ENCODE results near the gene IL1F10. TPM values are rescaled to one million over a fixed set of nuclear protein-coding genes. Genes with fewer than 3 reads are reported as not detected.

Gene IL1F10, protein sequence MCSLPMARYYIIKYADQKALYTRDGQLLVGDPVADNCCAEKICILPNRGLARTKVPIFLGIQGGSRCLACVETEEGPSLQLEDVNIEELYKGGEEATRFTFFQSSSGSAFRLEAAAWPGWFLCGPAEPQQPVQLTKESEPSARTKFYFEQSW
- total RNA-seq: not detected
- 1.1 TPM for polyA plus RNA-seq
- long read RNA-seq, donor 1: 0 reads
- long read RNA-seq, donor 2: 0 reads
- long read RNA-seq, donor 3: 0 reads
- long read RNA-seq, donor 4: 0 reads
- long read RNA-seq, donor 5: 0 reads
- long read RNA-seq, donor 6: 0 reads
- long read RNA-seq, donor 7: 0 reads
- long read RNA-seq, donor 8: 0 reads
- long read RNA-seq, donor 9: 0 reads
- long read RNA-seq, donor 10: 0 reads

DNA sequence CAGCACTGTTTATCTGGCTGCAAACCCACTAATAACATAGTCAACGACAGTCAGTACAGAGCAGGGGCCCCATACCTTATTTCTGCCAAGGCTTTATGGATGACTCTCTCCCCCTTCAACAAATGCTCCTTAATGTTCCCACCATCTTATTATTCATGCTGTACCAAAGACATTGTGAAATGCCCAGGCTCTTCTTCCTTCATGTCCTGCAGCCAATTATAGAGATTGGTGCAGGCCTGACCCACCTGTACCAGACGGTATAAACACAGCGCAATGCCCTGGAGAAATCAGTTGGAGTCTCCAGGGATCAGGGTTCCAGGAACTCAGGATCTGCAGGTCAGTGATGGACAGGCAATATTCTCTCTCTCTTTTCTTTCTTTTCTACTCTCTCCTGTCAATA, at the start of gene IL1F10:
TSS of gene IL1F10 (plus strand) at position 290 of the 400 bp plus-strand sequence. CDS start 4,769 bp downstream, outside the sequence.
- Histone ChIP-seq H3K4me1 (ENCODE audit: control insufficient read depth in 2 of 2, insufficient read depth in 2 of 2, low read length in 2 of 2) (no peaks in the 10 kb centered on the region), H3K36me3 (ENCODE audit: control insufficient read depth in 2 of 2, insufficient read depth in 2 of 2, low read length in 1 of 2) (no peaks in the 10 kb centered on the region), H3K9me3 (ENCODE audit: control insufficient read depth in 2 of 2, insufficient read depth in 1 of 2, low read length in 1 of 2) (peaks cover 0 to 3% of the 10 kb centered on the region in 2 donors), H3K27ac (ENCODE audit: low read depth in 1 of 2, low read length in 1 of 2) (no peak within 1 kb of the TSS), H3K27me3 (ENCODE audit: control insufficient read depth in 2 of 2, insufficient read depth in 1 of 2, low read length in 1 of 2) (no peaks in the 10 kb centered on the region), H3K4me3 (ENCODE audit: low read length in 2 of 2) (no peak within 1 kb of the TSS)
- no peak for DNase-seq (ENCODE audit: low read depth in 6 of 9, low spot score in 9 of 9)
- 97% methylated on average over 3 of the region's 3 CpGs for WGBS

GRCh38 chr2:113018509-113018908, 49.3 kb upstream of the IL1F10 start:
- Histone ChIP-seq H3K27ac (ENCODE audit: low read depth in 1 of 2, low read length in 1 of 2) (no peak overlapping the region), H3K4me1 (ENCODE audit: control insufficient read depth in 2 of 2, insufficient read depth in 2 of 2, low read length in 2 of 2) (peaks cover 0 to 4% of the 10 kb centered on the region in 2 donors), H3K27me3 (ENCODE audit: control insufficient read depth in 2 of 2, insufficient read depth in 1 of 2, low read length in 1 of 2) (no peaks in the 10 kb centered on the region), H3K36me3 (ENCODE audit: control insufficient read depth in 2 of 2, insufficient read depth in 2 of 2, low read length in 1 of 2) (no peaks in the 10 kb centered on the region), H3K9me3 (ENCODE audit: control insufficient read depth in 2 of 2, insufficient read depth in 1 of 2, low read length in 1 of 2) (no peaks in the 10 kb centered on the region), H3K4me3 (ENCODE audit: low read length in 2 of 2) (no peak overlapping the region)
- WGBS: 92% methylated on average over 3 of the region's 3 CpGs
- DNase-seq (ENCODE audit: low read depth in 6 of 9, low spot score in 9 of 9): no peak

- no peak overlapping the region for H3K27ac ChIP-seq (ENCODE audit: low read depth in 1 of 2, low read length in 1 of 2)
- no peaks in the 10 kb centered on the region for H3K4me1 ChIP-seq (ENCODE audit: control insufficient read depth in 2 of 2, insufficient read depth in 2 of 2, low read length in 2 of 2)
- no peaks in the 10 kb centered on the region for H3K36me3 ChIP-seq (ENCODE audit: control insufficient read depth in 2 of 2, insufficient read depth in 2 of 2, low read length in 1 of 2)
- 77% methylated on average over 4 of the region's 4 CpGs for WGBS
- no peaks in the 10 kb centered on the region for H3K9me3 ChIP-seq (ENCODE audit: control insufficient read depth in 2 of 2, insufficient read depth in 1 of 2, low read length in 1 of 2)
- no peak for DNase-seq (ENCODE audit: low read depth in 6 of 9, low spot score in 9 of 9)
- no peak overlapping the region for H3K4me3 ChIP-seq (ENCODE audit: low read length in 2 of 2)
- H3K27me3 ChIP-seq (ENCODE audit: control insufficient read depth in 2 of 2, insufficient read depth in 1 of 2, low read length in 1 of 2): no peaks in the 10 kb centered on the region
These were observed 46.5 kb upstream of the IL1F10 start for GRCh38 chr2:113021312-113021711.

GRCh38 chr2:113024764-113025163, 43.0 kb upstream of the IL1F10 start:
- H3K36me3 ChIP-seq (ENCODE audit: control insufficient read depth in 2 of 2, insufficient read depth in 2 of 2, low read length in 1 of 2): no peaks in the 10 kb centered on the region
- H3K4me1 ChIP-seq (ENCODE audit: control insufficient read depth in 2 of 2, insufficient read depth in 2 of 2, low read length in 2 of 2): no peaks in the 10 kb centered on the region
- H3K4me3 ChIP-seq (ENCODE audit: low read length in 2 of 2): no peak overlapping the region
- WGBS: 94% methylated on average over 2 of the region's 2 CpGs
- H3K27me3 ChIP-seq (ENCODE audit: control insufficient read depth in 2 of 2, insufficient read depth in 1 of 2, low read length in 1 of 2): peaks cover 0 to 12% of the 10 kb centered on the region in 2 donors
- no peak for DNase-seq (ENCODE audit: low read depth in 6 of 9, low spot score in 9 of 9)
- no peaks in the 10 kb centered on the region for H3K9me3 ChIP-seq (ENCODE audit: control insufficient read depth in 2 of 2, insufficient read depth in 1 of 2, low read length in 1 of 2)
- H3K27ac ChIP-seq (ENCODE audit: low read depth in 1 of 2, low read length in 1 of 2): no peak overlapping the region

DNA sequence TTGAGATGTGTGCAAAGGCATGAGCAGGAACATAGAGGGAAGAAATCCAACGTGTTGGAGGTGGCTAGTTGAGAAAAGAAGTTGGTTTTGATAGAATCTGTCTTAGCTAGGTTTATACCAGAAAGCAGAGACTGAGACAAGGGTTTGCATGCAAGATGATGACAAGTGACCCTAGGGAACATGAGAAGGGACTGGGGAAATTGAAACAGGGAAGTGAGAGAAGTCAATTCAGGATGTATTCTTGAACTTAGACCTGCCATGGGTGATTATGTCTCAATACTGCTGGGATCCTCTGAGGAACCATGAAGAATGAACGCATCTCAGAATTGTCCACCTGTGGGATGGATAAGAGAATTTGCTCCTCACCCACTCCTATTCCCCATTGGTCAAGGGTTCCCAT, 42.0 kb upstream of the IL1F10 start:
- peaks cover 0 to 13% of the 10 kb centered on the region in 2 donors for H3K27me3 ChIP-seq (ENCODE audit: control insufficient read depth in 2 of 2, insufficient read depth in 1 of 2, low read length in 1 of 2)

DNA sequence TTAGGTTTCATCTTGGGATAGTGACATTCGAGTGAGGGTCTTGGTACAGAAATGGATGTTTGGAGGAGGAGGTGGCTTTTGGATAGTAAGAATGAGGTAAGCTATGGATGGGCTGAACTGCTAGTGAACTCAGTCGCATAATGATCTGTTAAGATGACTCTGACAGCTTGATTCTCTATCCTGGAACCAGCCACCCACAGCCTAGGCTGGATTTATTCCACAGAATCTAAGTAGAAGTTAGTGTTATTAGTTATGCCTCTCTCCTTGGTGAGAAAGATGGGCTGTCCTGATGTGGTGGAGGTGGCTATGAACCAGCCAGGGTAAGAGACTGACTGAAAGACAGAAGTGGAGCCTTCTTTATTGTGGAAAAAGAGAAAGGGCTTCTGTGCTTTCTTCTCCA, 40.1 kb upstream of the IL1F10 start:
- WGBS: 97% methylated on average over 2 of the region's 2 CpGs
- H3K27me3 ChIP-seq (ENCODE audit: control insufficient read depth in 2 of 2, insufficient read depth in 1 of 2, low read length in 1 of 2): peaks cover 0 to 15% of the 10 kb centered on the region in 2 donors

More for the DNA sequence above, 42.0 kb upstream of the IL1F10 start:
- no peak overlapping the region for H3K4me3 ChIP-seq (ENCODE audit: low read length in 2 of 2)
- H3K27ac ChIP-seq (ENCODE audit: low read depth in 1 of 2, low read length in 1 of 2): no peak overlapping the region
- 77% methylated on average over 2 of the region's 2 CpGs for WGBS
- H3K9me3 ChIP-seq (ENCODE audit: control insufficient read depth in 2 of 2, insufficient read depth in 1 of 2, low read length in 1 of 2): no peaks in the 10 kb centered on the region
- no peak for DNase-seq (ENCODE audit: low read depth in 6 of 9, low spot score in 9 of 9)
- H3K4me1 ChIP-seq (ENCODE audit: control insufficient read depth in 2 of 2, insufficient read depth in 2 of 2, low read length in 2 of 2): no peaks in the 10 kb centered on the region
- no peaks in the 10 kb centered on the region for H3K36me3 ChIP-seq (ENCODE audit: control insufficient read depth in 2 of 2, insufficient read depth in 2 of 2, low read length in 1 of 2)

DNA sequence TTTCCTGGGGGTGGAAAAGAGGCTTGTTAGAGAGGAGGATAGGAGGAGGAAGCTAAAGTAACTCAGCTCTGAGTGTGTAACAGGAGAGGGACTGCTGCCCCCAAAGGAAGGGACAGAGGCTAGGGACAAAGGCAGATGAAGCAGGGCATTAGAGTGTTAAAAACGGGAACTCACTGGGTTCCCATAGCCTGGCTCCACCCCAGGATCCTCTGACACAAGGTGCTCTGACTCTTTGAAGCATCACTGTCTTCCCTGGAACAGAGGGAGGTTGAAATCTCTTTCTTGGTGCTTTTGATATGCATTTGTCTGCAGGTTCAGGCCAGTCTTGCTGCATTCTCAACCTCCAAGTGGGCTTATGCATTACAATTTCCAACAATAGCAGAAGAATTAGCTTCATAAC, 39.7 kb upstream of the IL1F10 start:
- H3K4me1 ChIP-seq (ENCODE audit: control insufficient read depth in 2 of 2, insufficient read depth in 2 of 2, low read length in 2 of 2): no peaks in the 10 kb centered on the region
- peaks cover 0 to 15% of the 10 kb centered on the region in 2 donors for H3K27me3 ChIP-seq (ENCODE audit: control insufficient read depth in 2 of 2, insufficient read depth in 1 of 2, low read length in 1 of 2)
- H3K36me3 ChIP-seq (ENCODE audit: control insufficient read depth in 2 of 2, insufficient read depth in 2 of 2, low read length in 1 of 2): no peaks in the 10 kb centered on the region
- H3K27ac ChIP-seq (ENCODE audit: low read depth in 1 of 2, low read length in 1 of 2): no peak overlapping the region
- no peaks in the 10 kb centered on the region for H3K9me3 ChIP-seq (ENCODE audit: control insufficient read depth in 2 of 2, insufficient read depth in 1 of 2, low read length in 1 of 2)
- H3K4me3 ChIP-seq (ENCODE audit: low read length in 2 of 2): no peak overlapping the region
- no peak for DNase-seq (ENCODE audit: low read depth in 6 of 9, low spot score in 9 of 9)
- 10% methylated on average over 1 of the region's 1 CpG for WGBS

More for the DNA sequence above, 40.1 kb upstream of the IL1F10 start:
- Histone ChIP-seq H3K9me3 (ENCODE audit: control insufficient read depth in 2 of 2, insufficient read depth in 1 of 2, low read length in 1 of 2) (no peaks in the 10 kb centered on the region), H3K36me3 (ENCODE audit: control insufficient read depth in 2 of 2, insufficient read depth in 2 of 2, low read length in 1 of 2) (no peaks in the 10 kb centered on the region), H3K4me3 (ENCODE audit: low read length in 2 of 2) (no peak overlapping the region), H3K27ac (ENCODE audit: low read depth in 1 of 2, low read length in 1 of 2) (no peak overlapping the region), H3K4me1 (ENCODE audit: control insufficient read depth in 2 of 2, insufficient read depth in 2 of 2, low read length in 2 of 2) (no peaks in the 10 kb centered on the region)
- DNase-seq (ENCODE audit: low read depth in 6 of 9, low spot score in 9 of 9): no peak

DNA sequence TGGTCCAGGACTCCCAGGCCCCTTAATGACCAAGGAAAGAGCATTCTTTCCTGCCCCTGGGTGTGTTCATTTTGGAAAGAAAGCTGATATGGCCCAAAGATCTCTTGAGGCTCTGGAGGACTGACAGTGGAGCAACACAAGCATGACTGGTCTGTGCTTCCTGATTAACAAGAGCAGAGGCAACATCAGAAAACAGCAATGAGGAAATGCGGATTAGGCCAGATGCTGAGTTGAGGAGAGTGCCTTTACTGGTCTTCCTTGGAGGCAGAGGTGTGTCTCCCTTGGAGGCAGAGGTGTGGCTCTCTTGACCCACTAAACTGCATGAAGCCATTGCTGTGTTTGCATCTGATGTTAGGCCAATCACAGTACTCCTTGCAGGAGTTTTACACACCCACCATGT, 35.0 kb upstream of the IL1F10 start:
- Histone ChIP-seq H3K27ac (ENCODE audit: low read depth in 1 of 2, low read length in 1 of 2) (no peak overlapping the region), H3K4me3 (ENCODE audit: low read length in 2 of 2) (no peak overlapping the region), H3K36me3 (ENCODE audit: control insufficient read depth in 2 of 2, insufficient read depth in 2 of 2, low read length in 1 of 2) (no peaks in the 10 kb centered on the region), H3K27me3 (ENCODE audit: control insufficient read depth in 2 of 2, insufficient read depth in 1 of 2, low read length in 1 of 2) (peaks cover 0 to 18% of the 10 kb centered on the region in 2 donors), H3K9me3 (ENCODE audit: control insufficient read depth in 2 of 2, insufficient read depth in 1 of 2, low read length in 1 of 2) (no peaks in the 10 kb centered on the region), H3K4me1 (ENCODE audit: control insufficient read depth in 2 of 2, insufficient read depth in 2 of 2, low read length in 2 of 2) (no peaks in the 10 kb centered on the region)
- no peak for DNase-seq (ENCODE audit: low read depth in 6 of 9, low spot score in 9 of 9)
- WGBS: 94% methylated on average over 1 of the region's 1 CpG

DNA sequence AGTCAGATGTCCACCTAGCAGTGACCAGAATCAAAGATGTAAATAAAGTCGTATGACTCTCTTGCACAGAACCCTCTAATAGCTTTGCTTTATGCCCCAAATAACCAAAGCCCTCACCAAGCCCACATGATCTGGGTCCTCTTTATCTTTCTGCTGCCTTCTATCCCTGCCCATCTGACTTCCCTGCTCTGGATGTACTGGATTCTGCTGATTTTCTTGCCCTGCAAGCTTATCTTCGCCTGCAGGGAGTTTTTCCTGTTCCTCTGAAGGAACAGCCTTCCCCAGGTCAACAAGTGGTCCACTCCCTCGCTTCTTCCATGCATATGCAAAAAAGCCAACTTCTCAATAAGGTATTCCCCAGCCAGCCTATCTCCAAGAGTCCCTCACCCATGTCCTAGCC, 33.8 kb upstream of the IL1F10 start:
- Histone ChIP-seq H3K27ac (ENCODE audit: low read depth in 1 of 2, low read length in 1 of 2) (no peak overlapping the region), H3K27me3 (ENCODE audit: control insufficient read depth in 2 of 2, insufficient read depth in 1 of 2, low read length in 1 of 2) (peaks cover 0 to 11% of the 10 kb centered on the region in 2 donors), H3K36me3 (ENCODE audit: control insufficient read depth in 2 of 2, insufficient read depth in 2 of 2, low read length in 1 of 2) (no peaks in the 10 kb centered on the region), H3K9me3 (ENCODE audit: control insufficient read depth in 2 of 2, insufficient read depth in 1 of 2, low read length in 1 of 2) (no peaks in the 10 kb centered on the region), H3K4me1 (ENCODE audit: control insufficient read depth in 2 of 2, insufficient read depth in 2 of 2, low read length in 2 of 2) (no peaks in the 10 kb centered on the region), H3K4me3 (ENCODE audit: low read length in 2 of 2) (no peak overlapping the region)
- WGBS: 92% methylated on average over 3 of the region's 3 CpGs
- no peak for DNase-seq (ENCODE audit: low read depth in 6 of 9, low spot score in 9 of 9)

Measured in thymus (tissue), 14 donors.